Ishikawa (cell line): ENCODE measurements around the gene SYNGR4.

Source experiments
- CEBPB ChIP-seq: IDR thresholded peaks from 2 replicates; pipeline ENCODE4 v1.6.1; 2012
- CREB1 ChIP-seq: IDR thresholded peaks from 2 replicates; pipeline ENCODE4 v1.6.1; 2012; ENCODE audit warnings: low read depth
- EGR1 ChIP-seq: IDR thresholded peaks from 2 replicates; pipeline ENCODE4 v1.6.1; 2012
- EP300 ChIP-seq: IDR thresholded peaks from 2 replicates; pipeline ENCODE4 v1.6.1; 2012; ENCODE audit warnings: borderline replicate concordance
- FOXM1 ChIP-seq: IDR thresholded peaks from 2 replicates; pipeline ENCODE4 v1.6.1; 2012; ENCODE audit warnings: low read depth, borderline replicate concordance
- MAX ChIP-seq: IDR thresholded peaks from 2 replicates; pipeline ENCODE4 v1.6.1; 2012
- NFIC ChIP-seq: IDR thresholded peaks from 2 replicates; pipeline ENCODE4 v1.6.1; 2012
- RAD21 ChIP-seq: IDR thresholded peaks from 2 replicates; pipeline ENCODE4 v1.6.1; 2012; ENCODE audit warnings: low read depth
- TAF1 ChIP-seq: IDR thresholded peaks from 2 replicates; pipeline ENCODE4 v1.6.1; 2012; ENCODE audit warnings: low read depth, mild to moderate bottlenecking
- TCF12 ChIP-seq: IDR thresholded peaks from 2 replicates; pipeline ENCODE4 v1.6.1; 2012; ENCODE audit warnings: low read depth
- TEAD4 ChIP-seq: IDR thresholded peaks from 2 replicates; pipeline ENCODE4 v1.6.1; 2012
- YY1 ChIP-seq: IDR thresholded peaks from 2 replicates; pipeline ENCODE4 v1.6.1; 2012; ENCODE audit warnings: low read depth
- ZBTB7A ChIP-seq: IDR thresholded peaks from 2 replicates; pipeline ENCODE4 v1.6.1; 2012; ENCODE audit warnings: low read depth
- TF ChIP-seq, protein P1 (sequence below): IDR thresholded peaks from 2 replicates; pipeline ENCODE4 v1.6.1; 2012
- TF ChIP-seq, protein P2 (sequence below): IDR thresholded peaks from 2 replicates; pipeline ENCODE4 v1.6.1; 2012; ENCODE audit warnings: low read depth, mild to moderate bottlenecking

Gene SYNGR4

DNA sequence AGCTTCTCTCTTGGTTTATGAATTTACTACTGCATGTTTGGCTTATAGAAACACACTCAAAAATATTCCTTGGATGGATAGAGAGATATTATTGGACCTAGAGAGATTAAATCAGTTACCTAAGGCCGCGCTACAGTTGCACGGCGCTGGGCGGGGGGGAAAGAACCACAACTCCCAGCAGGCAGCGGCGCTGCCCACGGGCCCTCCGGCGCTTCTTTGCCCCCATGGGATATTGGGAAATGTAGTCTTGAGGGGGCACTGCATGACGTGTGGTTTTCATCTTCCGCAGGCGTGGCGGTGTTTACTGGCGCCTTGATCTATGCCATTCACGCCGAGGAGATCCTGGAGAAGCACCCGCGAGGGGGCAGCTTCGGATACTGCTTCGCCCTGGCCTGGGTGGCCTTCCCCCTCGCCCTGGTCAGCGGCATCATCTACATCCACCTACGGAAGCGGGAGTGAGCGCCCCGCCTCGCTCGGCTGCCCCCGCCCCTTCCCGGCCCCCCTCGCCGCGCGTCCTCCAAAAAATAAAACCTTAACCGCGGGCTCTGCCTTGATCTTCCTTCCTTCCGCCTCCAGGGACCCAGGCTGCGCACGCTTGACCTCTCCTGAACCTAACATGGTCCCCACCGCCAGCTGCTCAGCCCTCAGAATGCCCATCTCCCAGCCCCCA, 34.0 kb upstream of the SYNGR4 start:
- TF ChIP-seq, protein P1, sequence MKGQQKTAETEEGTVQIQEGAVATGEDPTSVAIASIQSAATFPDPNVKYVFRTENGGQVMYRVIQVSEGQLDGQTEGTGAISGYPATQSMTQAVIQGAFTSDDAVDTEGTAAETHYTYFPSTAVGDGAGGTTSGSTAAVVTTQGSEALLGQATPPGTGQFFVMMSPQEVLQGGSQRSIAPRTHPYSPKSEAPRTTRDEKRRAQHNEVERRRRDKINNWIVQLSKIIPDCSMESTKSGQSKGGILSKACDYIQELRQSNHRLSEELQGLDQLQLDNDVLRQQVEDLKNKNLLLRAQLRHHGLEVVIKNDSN = peak; percentile 55; the same call in 1 of the 2 replicates
- TF ChIP-seq TAF1 (peak; percentile 40; the same call in 1 of the 2 replicates), YY1 (peak; percentile 55; the same call in 1 of the 2 replicates), TEAD4 (no peak), EP300 (no peak), FOXM1 (no peak), CREB1 (peak; percentile 78), CEBPB (no peak), NFIC (no peak), EGR1 (no peak), ZBTB7A (no peak), RAD21 (no peak; the same call in 1 of the 2 replicates), MAX (peak; percentile 60; the same call in 1 of the 2 replicates), TCF12 (peak; percentile 39; the same call in 1 of the 2 replicates)
- TF ChIP-seq, protein P2, sequence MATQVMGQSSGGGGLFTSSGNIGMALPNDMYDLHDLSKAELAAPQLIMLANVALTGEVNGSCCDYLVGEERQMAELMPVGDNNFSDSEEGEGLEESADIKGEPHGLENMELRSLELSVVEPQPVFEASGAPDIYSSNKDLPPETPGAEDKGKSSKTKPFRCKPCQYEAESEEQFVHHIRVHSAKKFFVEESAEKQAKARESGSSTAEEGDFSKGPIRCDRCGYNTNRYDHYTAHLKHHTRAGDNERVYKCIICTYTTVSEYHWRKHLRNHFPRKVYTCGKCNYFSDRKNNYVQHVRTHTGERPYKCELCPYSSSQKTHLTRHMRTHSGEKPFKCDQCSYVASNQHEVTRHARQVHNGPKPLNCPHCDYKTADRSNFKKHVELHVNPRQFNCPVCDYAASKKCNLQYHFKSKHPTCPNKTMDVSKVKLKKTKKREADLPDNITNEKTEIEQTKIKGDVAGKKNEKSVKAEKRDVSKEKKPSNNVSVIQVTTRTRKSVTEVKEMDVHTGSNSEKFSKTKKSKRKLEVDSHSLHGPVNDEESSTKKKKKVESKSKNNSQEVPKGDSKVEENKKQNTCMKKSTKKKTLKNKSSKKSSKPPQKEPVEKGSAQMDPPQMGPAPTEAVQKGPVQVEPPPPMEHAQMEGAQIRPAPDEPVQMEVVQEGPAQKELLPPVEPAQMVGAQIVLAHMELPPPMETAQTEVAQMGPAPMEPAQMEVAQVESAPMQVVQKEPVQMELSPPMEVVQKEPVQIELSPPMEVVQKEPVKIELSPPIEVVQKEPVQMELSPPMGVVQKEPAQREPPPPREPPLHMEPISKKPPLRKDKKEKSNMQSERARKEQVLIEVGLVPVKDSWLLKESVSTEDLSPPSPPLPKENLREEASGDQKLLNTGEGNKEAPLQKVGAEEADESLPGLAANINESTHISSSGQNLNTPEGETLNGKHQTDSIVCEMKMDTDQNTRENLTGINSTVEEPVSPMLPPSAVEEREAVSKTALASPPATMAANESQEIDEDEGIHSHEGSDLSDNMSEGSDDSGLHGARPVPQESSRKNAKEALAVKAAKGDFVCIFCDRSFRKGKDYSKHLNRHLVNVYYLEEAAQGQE = no peak

DNA sequence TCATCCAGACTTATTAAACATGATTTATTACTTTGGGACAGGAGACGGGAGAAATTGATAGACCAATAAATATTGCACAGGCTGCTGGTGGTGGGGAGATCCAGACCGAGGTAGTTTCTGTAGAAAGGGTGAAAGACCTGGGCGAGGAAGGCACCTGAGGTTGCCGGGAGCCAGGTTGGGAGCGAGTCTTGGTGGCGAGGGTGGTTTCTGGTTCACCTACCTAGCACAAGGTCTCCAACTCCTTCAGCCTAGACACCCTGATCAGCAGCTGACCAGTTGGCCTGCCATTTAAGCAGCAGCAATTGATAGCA, 31.9 kb upstream of the SYNGR4 start:
- no peak for TF ChIP-seq FOXM1
- no peak for TF ChIP-seq EGR1
- no peak for TF ChIP-seq TAF1
- no peak for TF ChIP-seq ZBTB7A
- TF ChIP-seq EP300 = no peak
- TF ChIP-seq TEAD4 = no peak
- TF ChIP-seq RAD21 = no peak
- TF ChIP-seq, protein P1 = no peak
- TF ChIP-seq NFIC = no peak
- no peak for TF ChIP-seq YY1

GRCh38 chr19:48332662-48333466, 31.3 kb upstream of the SYNGR4 start:
- TF ChIP-seq TAF1 = no peak; the same call in 1 of the 2 replicates
- peak; percentile 52; the same call in 1 of the 2 replicates for TF ChIP-seq MAX
- TF ChIP-seq TCF12 = peak; percentile 73; the same call in 1 of the 2 replicates
- peak; percentile 47; the same call in 1 of the 2 replicates for TF ChIP-seq EP300
- TF ChIP-seq, protein P1 = peak; percentile 4; the same call in 1 of the 2 replicates
- TF ChIP-seq EGR1 = peak; percentile 51; the same call in 1 of the 2 replicates
- TF ChIP-seq, protein P2 = no peak
- no peak for TF ChIP-seq ZBTB7A
- TF ChIP-seq NFIC = peak; percentile 94

GRCh38 chr19:48333467-48334384, 30.4 kb upstream of the SYNGR4 start:
- peak; percentile 94 for TF ChIP-seq MAX
- TF ChIP-seq TAF1 = no peak; the same call in 1 of the 2 replicates
- TF ChIP-seq, protein P1 = 0 out of 2 replicates have a peak, but pooled peaks have one; percentile 2
- TF ChIP-seq EGR1 = no peak; the same call in 1 of the 2 replicates
- TF ChIP-seq RAD21 = peak; percentile 85
- 0 out of 2 replicates have a peak, but pooled peaks have one; percentile 13 for TF ChIP-seq ZBTB7A
- no peak for TF ChIP-seq CREB1
